Uterus (tissue), 4 donors: ENCODE measurements around the gene USP4. TPM values are rescaled to one million over a fixed set of nuclear protein-coding genes. Genes with fewer than 3 reads are reported as not detected.

ENCODE experiments used
- DNase-seq, 2 donors: peaks; one replicate each; pipeline ENCODE4 v3.0.0-alpha.2; 2019 to 2020
- H3K27ac ChIP-seq, 2 donors: fragments of 200-600 bp; sonication (generic); 1 replicate in 1 of 2; 2 replicates in 1 of 2; pipeline ENCODE4 v1.5.1; 2016 to 2018
- H3K27me3 ChIP-seq, 2 donors: fragments of 200-600 bp; sonication (generic); one replicate each; pipeline ENCODE4 v1.5.1; 2018 to 2019; ENCODE audit warnings: control low read depth in 1 of 2
- H3K36me3 ChIP-seq, 2 donors: fragments of 200-600 bp; sonication (generic); one replicate each; pipeline ENCODE4 v1.5.1; 2019; ENCODE audit warnings: control low read depth in 1 of 2
- H3K4me1 ChIP-seq, 2 donors: fragments of 200-600 bp; sonication (generic); one replicate each; pipeline ENCODE4 v1.5.1; 2018 to 2019; ENCODE audit warnings: control low read depth in 1 of 2
- H3K4me3 ChIP-seq, 2 donors: fragments of 200-600 bp; sonication (generic); 1 replicate in 1 of 2; 2 replicates in 1 of 2; pipeline ENCODE4 v1.5.1; 2018 to 2019; ENCODE audit warnings: mild to moderate bottlenecking in 1 of 2
- H3K9me3 ChIP-seq, 2 donors: fragments of 200-600 bp; sonication (generic); one replicate each; pipeline ENCODE4 v1.5.1; 2019; ENCODE audit warnings: control low read depth in 1 of 2
- POLR2A ChIP-seq, 2 donors: fragments of 450-650 bp; IDR thresholded peaks; one replicate each; pipeline ENCODE4 v1.6.1; 2016; ENCODE audit warnings: antibody characterized with exemption in 2 of 2, mild to moderate bottlenecking in 1 of 2, moderate library complexity in 1 of 2
- intact Hi-C: fragments of 100-400 bp; cut with DNase I; formaldehyde crosslinking; loops from one replicate; pipeline ENCODE4 v1.15.1; 2023; ENCODE audit warnings: low total_unique reads
- total RNA-seq, 4 donors: library from RNA; depleted of rRNA in 3 of 4; stranded (reverse); fragments of >200 nt in 3 of 4; gene quantifications; one replicate each; pipeline versions ENCODE4 v1.1.0 to v1.2.4, GENCODE V29; 2014 to 2023
- TF ChIP-seq, protein P1 (sequence below), 4 experiments: fragments of 200-600 bp in 2 of 4; fragments of 450-650 bp in 2 of 4; sonication (generic) in 2 of 4; IDR thresholded peaks; one replicate each; pipeline ENCODE4 v1.5.1; 2016 to 2019; ENCODE audit warnings: antibody characterized with exemption in 4 of 4, mild to moderate bottlenecking in 2 of 4, moderate library complexity in 1 of 4
- donor health status: DM: yes; HTN: yes; CAD: no.

USP4 gene
- total RNA-seq, 4 donors from 2014 or later = 9.2 to 78.3 (median 28.8) TPM

DNA sequence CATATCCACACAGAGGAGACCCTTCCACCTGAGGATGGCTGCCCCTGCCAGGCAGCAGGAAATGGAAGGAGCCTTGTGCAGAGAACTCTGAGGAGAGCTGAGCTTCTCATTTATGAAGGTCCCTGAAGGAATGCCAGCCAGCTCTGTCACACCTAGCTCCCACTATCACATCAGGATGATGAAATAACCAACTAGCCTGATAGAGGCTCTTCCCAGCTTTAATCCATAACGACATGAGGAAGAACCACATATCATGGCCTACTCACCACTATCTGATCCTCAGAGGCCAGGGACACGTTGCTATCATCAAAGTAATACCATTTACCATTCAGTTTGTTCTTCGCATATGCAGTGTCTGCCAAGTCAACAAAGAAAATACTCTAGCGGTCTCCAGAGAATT is 61.3 kb downstream of the USP4 start:
- DNase-seq = no peak
- H3K36me3 ChIP-seq = no peaks in the 10 kb centered on the region
- no peak overlapping the region for H3K4me3 ChIP-seq
- TF ChIP-seq, protein P1, sequence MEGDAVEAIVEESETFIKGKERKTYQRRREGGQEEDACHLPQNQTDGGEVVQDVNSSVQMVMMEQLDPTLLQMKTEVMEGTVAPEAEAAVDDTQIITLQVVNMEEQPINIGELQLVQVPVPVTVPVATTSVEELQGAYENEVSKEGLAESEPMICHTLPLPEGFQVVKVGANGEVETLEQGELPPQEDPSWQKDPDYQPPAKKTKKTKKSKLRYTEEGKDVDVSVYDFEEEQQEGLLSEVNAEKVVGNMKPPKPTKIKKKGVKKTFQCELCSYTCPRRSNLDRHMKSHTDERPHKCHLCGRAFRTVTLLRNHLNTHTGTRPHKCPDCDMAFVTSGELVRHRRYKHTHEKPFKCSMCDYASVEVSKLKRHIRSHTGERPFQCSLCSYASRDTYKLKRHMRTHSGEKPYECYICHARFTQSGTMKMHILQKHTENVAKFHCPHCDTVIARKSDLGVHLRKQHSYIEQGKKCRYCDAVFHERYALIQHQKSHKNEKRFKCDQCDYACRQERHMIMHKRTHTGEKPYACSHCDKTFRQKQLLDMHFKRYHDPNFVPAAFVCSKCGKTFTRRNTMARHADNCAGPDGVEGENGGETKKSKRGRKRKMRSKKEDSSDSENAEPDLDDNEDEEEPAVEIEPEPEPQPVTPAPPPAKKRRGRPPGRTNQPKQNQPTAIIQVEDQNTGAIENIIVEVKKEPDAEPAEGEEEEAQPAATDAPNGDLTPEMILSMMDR (IDR thresholded peaks at IDR 0.05) = no peak
- TF ChIP-seq POLR2A (IDR thresholded peaks at IDR 0.05) = no peak
- H3K27ac ChIP-seq = peak overlapping the region; percentile 97 to 98
- intact Hi-C loops = loop anchor here (10.0 kb wide), 1 partner anchor 104 kb away; the partner anchor contains the start of gene KLHDC8B
- H3K27me3 ChIP-seq = no peaks in the 10 kb centered on the region
- peaks cover 0 to 9% of the 10 kb centered on the region in 2 donors for H3K4me1 ChIP-seq
- no peaks in the 10 kb centered on the region for H3K9me3 ChIP-seq

DNA sequence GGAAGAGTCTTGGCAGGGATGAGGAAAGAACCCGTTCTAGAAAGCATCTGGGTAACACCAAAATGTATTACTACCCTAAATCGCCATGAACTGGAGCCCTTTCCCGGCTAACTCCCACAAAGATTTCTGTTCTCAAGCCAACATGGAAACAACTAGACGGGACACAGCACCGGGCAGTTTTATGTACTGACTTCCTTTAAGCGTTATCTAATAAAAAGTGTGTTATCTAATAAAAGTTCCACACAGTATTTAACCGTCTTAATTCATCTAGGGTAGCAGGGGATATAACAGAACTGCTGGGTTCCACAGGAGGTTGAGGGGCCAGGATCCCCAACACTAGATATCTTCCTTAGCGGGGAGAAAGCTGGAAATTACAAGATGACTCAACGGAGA is 62.5 kb downstream of the USP4 start:
- no peaks in the 10 kb centered on the region for H3K27me3 ChIP-seq
- intact Hi-C loops = loop anchor here (10.0 kb wide), 1 partner anchor 103 kb away; the partner anchor contains the start of gene KLHDC8B
- DNase-seq = peak in 1 of 2 donors; percentile 36
- H3K9me3 ChIP-seq = no peaks in the 10 kb centered on the region
- H3K27ac ChIP-seq = peak overlapping the region; percentile 97 to 98
- TF ChIP-seq POLR2A (IDR thresholded peaks at IDR 0.05) = no peak
- H3K36me3 ChIP-seq = no peaks in the 10 kb centered on the region
- H3K4me1 ChIP-seq = peaks cover 0 to 9% of the 10 kb centered on the region in 2 donors
- H3K4me3 ChIP-seq = peak overlapping the region; percentile 48 to 50

DNA sequence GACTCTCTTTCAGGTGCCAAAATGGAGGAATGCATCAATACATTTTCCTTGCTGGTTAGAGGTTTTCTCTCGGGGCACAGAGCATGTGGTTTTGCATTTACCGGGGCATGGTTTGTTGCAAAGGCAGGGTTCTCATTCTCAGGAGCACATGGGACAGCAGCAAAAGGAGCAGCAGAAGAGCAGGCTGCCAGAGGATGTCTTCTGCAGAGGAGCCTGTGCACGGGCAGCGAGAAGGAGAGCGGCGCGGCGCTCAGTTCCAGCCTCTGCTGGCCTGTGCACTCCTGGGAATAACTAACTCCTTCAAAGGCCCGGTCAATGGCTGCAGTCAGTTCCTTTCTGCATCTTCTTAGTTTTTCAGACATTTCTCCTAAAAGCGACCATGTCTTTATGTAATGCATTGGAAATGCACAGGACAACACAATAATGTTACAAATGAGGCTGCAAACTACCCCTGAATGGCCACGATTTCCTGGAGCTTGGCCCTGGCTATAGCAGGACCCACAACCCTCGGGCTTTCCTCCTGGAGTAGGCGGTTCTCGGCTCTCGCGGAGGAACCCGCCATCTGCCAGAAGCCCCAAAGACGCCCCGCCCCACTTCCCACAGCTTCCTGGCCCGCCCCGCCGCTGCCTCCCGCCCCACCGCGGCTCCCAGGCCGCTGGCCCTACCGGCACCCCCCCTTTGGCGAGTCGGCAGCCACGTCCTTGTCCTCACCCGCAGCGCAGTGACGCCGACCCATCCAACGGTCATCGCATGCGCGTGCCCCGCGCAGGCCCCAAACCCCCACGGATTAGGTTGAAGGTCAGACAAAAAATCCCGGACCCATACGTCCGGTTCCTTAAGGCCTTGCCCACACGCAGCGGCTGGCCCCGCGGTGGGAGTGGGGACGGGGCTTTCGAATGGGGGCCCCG is 63.1 kb downstream of the USP4 start, which contains the start of gene C3orf62:
C3orf62 (minus strand) TSS at position 758 of the 908 bp plus-strand sequence; CDS start at position 398, 360 bp downstream.
- peak in 1 of 2 donors; percentile 57 for TF ChIP-seq POLR2A (IDR thresholded peaks at IDR 0.05)
- TF ChIP-seq, protein P1 (IDR thresholded peaks at IDR 0.05) = no peak
- peak within 1 kb of the TSS; percentile 48 to 50 for H3K4me3 ChIP-seq
- no peaks in the 10 kb centered on the region for H3K27me3 ChIP-seq
- peaks cover 0 to 9% of the 10 kb centered on the region in 2 donors for H3K4me1 ChIP-seq
- intact Hi-C loops = loop anchor here (10.0 kb wide), 1 partner anchor 102 kb away; the partner anchor contains the start of gene KLHDC8B
- peak; percentile 91 to 92 for DNase-seq
- H3K36me3 ChIP-seq = no peaks in the 10 kb centered on the region
- no peaks in the 10 kb centered on the region for H3K9me3 ChIP-seq
- H3K27ac ChIP-seq = peak within 1 kb of the TSS; percentile 97 to 98

DNA sequence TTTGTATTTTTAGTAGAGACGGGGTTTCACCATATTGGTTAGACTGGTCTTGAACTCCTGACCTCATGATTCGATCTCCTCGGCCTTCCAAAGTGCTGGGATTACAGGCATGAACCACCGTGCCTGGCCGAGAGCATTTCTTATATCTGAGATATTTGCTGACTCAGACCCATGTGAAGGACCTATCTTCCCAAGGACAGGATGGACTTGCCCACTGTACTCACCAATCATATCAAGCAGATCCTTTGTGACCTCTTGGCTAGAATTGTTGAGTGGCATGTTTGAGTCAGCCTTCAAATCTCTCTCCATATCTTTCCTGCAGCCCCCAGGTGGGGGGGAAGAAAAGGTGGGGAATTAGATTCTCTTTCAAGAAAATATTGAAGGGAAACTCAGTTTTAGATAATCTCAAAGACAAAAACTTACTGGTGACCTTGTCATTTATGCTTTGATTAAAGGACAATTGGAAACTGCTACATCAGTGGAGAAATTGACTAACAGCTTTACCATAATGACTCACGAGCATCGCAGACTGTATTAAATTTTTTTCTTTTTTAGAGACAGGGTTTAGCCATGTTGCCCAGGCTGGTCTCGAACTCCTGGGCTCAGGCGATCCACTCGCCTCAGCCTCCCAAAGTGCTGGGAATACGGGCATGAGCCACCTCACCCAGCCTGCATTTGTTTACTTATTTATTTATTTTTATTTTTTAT is 65.9 kb downstream of the USP4 start:
- no peaks in the 10 kb centered on the region for H3K27me3 ChIP-seq
- peaks cover 0 to 9% of the 10 kb centered on the region in 2 donors for H3K4me1 ChIP-seq
- no peak overlapping the region for H3K4me3 ChIP-seq
- intact Hi-C loops = loop anchor here (10.0 kb wide), 1 partner anchor 99 kb away; the partner anchor contains the start of gene KLHDC8B
- H3K36me3 ChIP-seq = no peaks in the 10 kb centered on the region
- H3K27ac ChIP-seq = no peak overlapping the region
- no peak for TF ChIP-seq POLR2A (IDR thresholded peaks at IDR 0.05)
- TF ChIP-seq, protein P1 (IDR thresholded peaks at IDR 0.05) = no peak
- no peak for DNase-seq
- no peaks in the 10 kb centered on the region for H3K9me3 ChIP-seq

DNA sequence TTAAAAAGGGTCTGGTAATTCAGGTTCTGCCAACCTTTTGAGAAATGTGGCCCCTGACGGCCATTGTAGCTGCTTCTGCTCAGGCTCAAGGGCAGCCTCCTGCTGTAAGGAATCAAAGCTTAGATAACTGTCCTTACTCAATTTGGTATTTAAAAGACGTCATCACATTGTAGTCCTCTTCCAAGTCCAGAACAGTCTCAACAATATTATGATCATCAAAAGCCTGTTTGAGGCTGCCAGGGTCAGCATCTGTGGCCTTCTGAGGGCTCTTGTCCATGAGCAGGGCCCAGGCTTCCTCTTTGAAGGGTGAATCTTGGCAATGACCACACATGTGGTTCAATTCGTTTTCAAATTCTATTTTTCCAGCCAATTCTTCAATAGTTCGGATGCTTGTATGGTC is 68.8 kb downstream of the USP4 start:
- no peaks in the 10 kb centered on the region for H3K9me3 ChIP-seq
- no peaks in the 10 kb centered on the region for H3K36me3 ChIP-seq
- H3K27ac ChIP-seq = peak overlapping the region; percentile 37 to 52
- H3K4me3 ChIP-seq = no peak overlapping the region
- peaks cover 0 to 16% of the 10 kb centered on the region in 2 donors for H3K4me1 ChIP-seq
- TF ChIP-seq POLR2A (IDR thresholded peaks at IDR 0.05) = no peak
- TF ChIP-seq, protein P1 (IDR thresholded peaks at IDR 0.05) = no peak
- H3K27me3 ChIP-seq = no peaks in the 10 kb centered on the region
- peak in 1 of 2 donors; percentile 49 for DNase-seq
- intact Hi-C loops = loop anchor here (10.0 kb wide), 1 partner anchor 96 kb away; the partner anchor contains the start of gene KLHDC8B
